ENCODE data around the gene MTG1.
A peak's percentile ranks its signal among the peaks of the same experiment; 100 is the strongest.

DNA sequence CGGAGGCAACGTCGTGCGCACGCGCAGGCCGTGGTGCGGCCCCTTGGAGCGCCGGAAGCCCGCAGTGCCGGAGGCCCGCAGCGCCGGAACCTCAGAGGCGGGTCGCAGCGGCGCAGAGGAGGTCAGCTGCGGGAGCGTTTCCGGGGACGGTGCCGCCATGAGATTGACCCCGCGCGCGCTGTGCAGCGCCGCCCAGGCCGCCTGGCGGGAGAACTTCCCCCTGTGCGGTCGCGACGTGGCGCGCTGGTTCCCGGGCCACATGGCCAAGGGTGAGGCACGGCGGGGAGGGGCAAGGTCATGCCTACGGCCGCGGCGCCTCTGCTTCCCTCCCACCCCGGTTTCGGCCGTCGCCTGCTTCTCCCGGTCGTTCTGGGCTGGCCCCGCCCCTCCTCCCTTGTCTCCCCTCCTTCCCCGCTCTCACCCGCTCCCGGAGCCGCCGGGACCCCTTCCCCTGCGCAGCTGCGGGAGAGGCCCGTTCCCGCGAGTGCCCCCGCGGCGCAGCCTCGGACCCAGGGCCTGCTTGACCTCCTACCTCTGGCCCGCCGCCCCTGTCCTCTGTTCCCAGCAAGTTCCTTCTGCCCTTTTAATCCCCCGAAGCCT lies at the start of gene MTG1:
- peak; percentile 88 for TF ChIP-seq POLR2A (IDR thresholded peaks at IDR 0.05; ENCODE audit: low read length)
- TF ChIP-seq GATA1 (IDR thresholded peaks at IDR 0.05; ENCODE audit: low read depth, low read length): no peak

All from erythroblast (primary cell).